CD1c-positive myeloid dendritic cell (primary cell): Measurements from ENCODE around the gene EML4.

Source experiments
- DNase-seq: peaks from one replicate; pipeline ENCODE4 v3.0.0-alpha.2; 2016; ENCODE audit errors: extremely low spot score

EML4 gene

GRCh38 chr2:42307180-42307579 is 138.0 kb downstream of the EML4 start:
- DNase-seq = no peak

GRCh38 chr2:42309366-42309765 is 140.2 kb downstream of the EML4 start:
- DNase-seq = no peak

GRCh38 chr2:42310007-42310515 is 140.9 kb downstream of the EML4 start:
- no peak for DNase-seq

GRCh38 chr2:42312106-42312505 is 143.0 kb downstream of the EML4 start:
- DNase-seq = no peak

- peak; percentile 10 for DNase-seq
These were observed 145.8 kb downstream of the EML4 start for GRCh38 chr2:42314892-42315468.

- no peak for DNase-seq
These were observed 146.8 kb downstream of the EML4 start for GRCh38 chr2:42315844-42316470.

- DNase-seq = no peak
These were observed 147.8 kb downstream of the EML4 start for GRCh38 chr2:42316910-42317309.

- DNase-seq = no peak
These were observed 148.3 kb downstream of the EML4 start for GRCh38 chr2:42317486-42317885.

GRCh38 chr2:42317945-42318344 is 148.8 kb downstream of the EML4 start:
- no peak for DNase-seq

GRCh38 chr2:42319265-42319664 is 150.1 kb downstream of the EML4 start:
- no peak for DNase-seq

- DNase-seq = no peak
These were observed 152.4 kb downstream of the EML4 start for GRCh38 chr2:42321452-42322064.

- DNase-seq = no peak
These were observed 155.1 kb downstream of the EML4 start for GRCh38 chr2:42324244-42324643.

- no peak for DNase-seq
These were observed 155.8 kb downstream of the EML4 start for GRCh38 chr2:42324949-42325348.

GRCh38 chr2:42325609-42326008 is 156.5 kb downstream of the EML4 start:
- no peak for DNase-seq

GRCh38 chr2:42327125-42327524 is 158.0 kb downstream of the EML4 start:
- no peak for DNase-seq

GRCh38 chr2:42328148-42328833 is 159.1 kb downstream of the EML4 start:
- peak; percentile 23 for DNase-seq

- DNase-seq = no peak
These were observed 159.8 kb downstream of the EML4 start for GRCh38 chr2:42328923-42329322.

GRCh38 chr2:42329736-42330135 is 160.6 kb downstream of the EML4 start:
- no peak for DNase-seq

GRCh38 chr2:42331569-42332284 is 162.6 kb downstream of the EML4 start:
- DNase-seq = no peak

- no peak for DNase-seq
These were observed 163.4 kb downstream of the EML4 start for GRCh38 chr2:42332575-42332974.

GRCh38 chr2:42333579-42333978 is 164.4 kb downstream of the EML4 start:
- DNase-seq = no peak

GRCh38 chr2:42334220-42334619 is 165.1 kb downstream of the EML4 start:
- no peak for DNase-seq
